ENCODE data around the gene PLN.

PLN gene

GRCh38 chr6:118535176-118535844, 12.8 kb upstream of the PLN start:
- no peak overlapping the region for H3K27ac ChIP-seq

GRCh38 chr6:118536478-118536877, 11.6 kb upstream of the PLN start:
- no peak overlapping the region for H3K27ac ChIP-seq
- DNase-seq (ENCODE audit: low read depth, low spot score) = no peak

More at GRCh38 chr6:118535176-118535844, 12.8 kb upstream of the PLN start:
- no peak for DNase-seq (ENCODE audit: low read depth, low spot score)

DNA sequence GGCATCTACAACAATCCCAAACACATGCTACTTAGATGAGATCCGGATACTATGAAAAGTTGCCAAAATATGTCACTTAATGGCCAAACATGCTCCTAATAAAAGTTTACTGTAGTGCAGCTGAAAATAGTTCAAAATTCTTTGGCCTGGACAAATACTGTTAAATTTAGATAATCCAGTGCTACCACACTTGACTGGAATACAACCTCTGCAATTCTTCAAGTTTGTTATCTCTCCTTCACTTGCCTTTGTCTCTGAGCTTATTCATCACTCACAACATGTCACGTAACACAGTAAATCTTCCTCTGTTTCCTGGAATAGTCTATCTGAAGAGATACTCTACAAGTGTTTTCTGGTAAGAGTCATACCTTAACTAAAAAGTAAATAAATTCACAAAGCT, 10.5 kb upstream of the PLN start:
- no peak for DNase-seq (ENCODE audit: low read depth, low spot score)
- no peak overlapping the region for H3K27ac ChIP-seq

DNA sequence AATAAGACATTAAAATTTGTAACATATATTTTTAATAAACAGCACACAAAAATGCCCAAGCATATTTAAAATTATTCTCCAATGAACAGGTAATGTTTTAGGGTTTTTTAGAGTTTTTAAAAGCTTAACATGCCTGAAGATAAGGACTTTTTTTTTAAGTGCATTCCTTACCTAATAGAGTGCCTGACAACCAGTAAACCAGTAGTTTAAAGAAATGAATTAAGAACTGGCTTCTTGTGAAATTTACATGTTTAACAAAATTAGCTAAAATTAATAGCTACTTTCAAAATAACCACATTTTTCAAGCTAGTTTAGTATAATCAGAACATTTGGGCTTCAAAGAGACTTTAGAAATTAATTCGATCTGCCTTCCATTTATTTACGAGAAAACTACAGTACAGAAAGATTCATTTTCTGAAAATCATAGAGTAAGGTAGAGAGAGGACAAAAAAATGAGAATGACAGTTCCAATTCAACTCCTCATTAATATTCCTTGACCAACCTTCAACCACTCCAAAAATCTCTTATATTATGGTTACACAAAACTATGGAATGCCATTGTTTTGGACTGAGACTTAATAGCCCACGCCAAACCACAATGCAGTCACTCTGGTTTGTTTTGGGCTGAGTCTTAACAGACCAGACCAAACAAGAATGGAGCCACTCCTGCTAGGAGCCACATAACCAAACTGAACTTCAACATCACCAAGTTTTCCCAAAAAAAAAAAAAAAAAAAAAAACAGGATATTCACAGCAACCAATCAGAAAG, 5.7 kb upstream of the PLN start:
- peak; percentile 6 for DNase-seq (ENCODE audit: low read depth, low spot score)
- no peak overlapping the region for H3K27ac ChIP-seq

- no peak overlapping the region for H3K27ac ChIP-seq
These were observed 4.0 kb upstream of the PLN start for GRCh38 chr6:118544105-118544504.

GRCh38 chr6:118546164-118546879, 1.8 kb upstream of the PLN start:
- no peak for DNase-seq (ENCODE audit: low read depth, low spot score)
- H3K27ac ChIP-seq = no peak overlapping the region

More at GRCh38 chr6:118544105-118544504, 4.0 kb upstream of the PLN start:
- no peak for DNase-seq (ENCODE audit: low read depth, low spot score)

DNA sequence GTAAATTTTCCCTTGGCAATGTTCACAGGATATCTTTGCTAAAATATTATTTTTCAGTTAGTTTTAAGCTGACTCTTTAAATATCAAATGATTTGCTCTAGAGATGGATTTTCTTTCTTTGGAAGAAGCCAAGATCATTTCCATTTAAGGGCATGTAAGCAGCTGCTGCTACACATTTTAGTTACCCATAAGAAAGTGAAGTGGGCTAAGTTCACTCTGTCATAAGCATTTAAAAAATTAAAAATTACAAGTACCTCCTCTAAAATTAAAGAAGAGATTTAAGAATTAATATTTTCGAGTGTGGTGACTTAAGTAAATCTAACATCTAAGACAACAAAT, 1.2 kb upstream of the PLN start:
- DNase-seq (ENCODE audit: low read depth, low spot score) = no peak

DNA sequence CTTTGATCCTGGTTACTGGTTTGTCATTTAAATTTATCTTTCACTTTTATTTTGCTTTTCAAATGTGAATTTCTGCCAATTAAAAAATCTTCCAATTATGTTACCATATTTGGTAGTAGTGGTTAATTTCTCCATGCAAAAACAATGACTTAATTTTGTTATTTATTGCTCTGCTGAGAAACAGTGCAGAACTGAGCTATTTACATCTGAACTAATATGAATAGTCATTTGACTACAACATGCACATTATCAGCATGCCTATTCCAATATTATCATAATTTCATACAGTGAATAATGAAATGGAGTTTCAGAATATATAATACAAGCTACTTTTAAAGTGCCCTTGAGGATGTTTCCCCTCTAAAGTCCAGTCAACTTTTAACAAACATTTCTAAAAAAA, 517 bp downstream of the PLN start:
- H3K27ac ChIP-seq = no peak overlapping the region
- no peak for DNase-seq (ENCODE audit: low read depth, low spot score)

More for the DNA sequence above, 1.2 kb upstream of the PLN start:
- H3K27ac ChIP-seq = no peak overlapping the region

- H3K27ac ChIP-seq = no peak overlapping the region
- DNase-seq (ENCODE audit: low read depth, low spot score) = no peak
These were observed 3.3 kb downstream of the PLN start for GRCh38 chr6:118551063-118552053.

- no peak for DNase-seq (ENCODE audit: low read depth, low spot score)
These were observed 5.0 kb downstream of the PLN start for GRCh38 chr6:118553132-118553531.

DNA sequence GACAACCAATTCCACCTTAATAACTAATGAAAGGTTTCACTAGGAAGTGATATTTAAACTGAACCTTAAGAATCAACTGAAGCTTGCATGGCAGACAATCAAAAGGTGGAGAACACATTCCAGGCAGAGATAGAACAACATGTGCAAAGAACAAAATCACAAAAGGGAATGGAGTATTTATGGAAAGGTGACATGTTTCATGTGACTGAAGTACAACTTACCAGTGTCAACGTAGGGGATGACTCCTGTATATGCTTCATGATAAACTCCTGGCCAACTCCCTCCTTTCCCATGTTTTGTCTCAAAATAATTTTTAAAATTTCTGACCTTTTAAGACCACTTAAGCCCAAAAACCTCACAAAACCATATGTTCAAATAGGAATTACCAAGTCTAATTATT, 6.6 kb downstream of the PLN start:
- no peak for DNase-seq (ENCODE audit: low read depth, low spot score)
- no peak overlapping the region for H3K27ac ChIP-seq

More at GRCh38 chr6:118553132-118553531, 5.0 kb downstream of the PLN start:
- H3K27ac ChIP-seq = no peak overlapping the region

DNA sequence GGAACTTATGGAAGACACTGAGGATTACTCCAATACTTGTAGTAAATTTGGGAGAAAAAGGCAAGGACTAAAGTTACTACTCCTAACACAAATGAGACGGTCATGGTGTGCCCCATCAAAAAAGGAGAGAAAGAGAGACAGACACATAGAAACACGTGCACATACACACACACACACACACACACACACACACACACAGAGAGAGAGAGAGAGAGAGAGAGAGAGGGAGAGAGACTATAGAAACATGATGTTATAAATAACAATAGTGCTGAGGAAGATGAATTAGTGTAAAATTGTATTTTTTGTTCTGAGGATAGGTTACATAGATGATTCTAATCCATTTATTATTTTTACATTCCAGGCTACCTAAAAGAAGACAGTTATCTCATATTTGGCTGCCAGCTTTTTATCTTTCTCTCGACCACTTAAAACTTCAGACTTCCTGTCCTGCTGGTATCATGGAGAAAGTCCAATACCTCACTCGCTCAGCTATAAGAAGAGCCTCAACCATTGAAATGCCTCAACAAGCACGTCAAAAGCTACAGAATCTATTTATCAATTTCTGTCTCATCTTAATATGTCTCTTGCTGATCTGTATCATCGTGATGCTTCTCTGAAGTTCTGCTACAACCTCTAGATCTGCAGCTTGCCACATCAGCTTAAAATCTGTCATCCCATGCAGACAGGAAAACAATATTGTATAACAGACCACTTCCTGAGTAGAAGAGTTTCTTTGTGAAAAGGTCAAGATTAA, 10.5 kb downstream of the PLN start:
- DNase-seq (ENCODE audit: low read depth, low spot score) = no peak

GRCh38 chr6:118559659-118560058, 11.6 kb downstream of the PLN start:
- no peak for DNase-seq (ENCODE audit: low read depth, low spot score)
- H3K27ac ChIP-seq = no peak overlapping the region

More for the DNA sequence above, 10.5 kb downstream of the PLN start:
- no peak overlapping the region for H3K27ac ChIP-seq

DNA sequence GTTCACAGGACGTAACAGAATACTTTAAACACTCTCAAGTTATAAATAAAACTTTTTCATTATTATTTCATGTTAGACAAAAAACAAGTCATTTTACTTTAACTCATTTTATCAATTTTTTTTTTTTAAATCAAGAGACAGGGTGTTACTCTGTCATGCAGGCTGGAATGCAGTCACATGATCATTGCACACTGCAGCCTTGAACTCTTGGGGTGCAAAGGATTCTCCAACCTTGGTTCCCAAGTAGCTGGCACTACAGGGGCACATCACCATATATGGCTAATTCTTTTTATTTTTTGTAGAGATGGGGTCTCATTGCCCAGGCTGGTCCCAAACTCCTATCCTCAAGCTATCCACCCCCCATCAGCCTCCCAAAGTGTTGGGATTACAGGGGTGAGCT, 14.2 kb downstream of the PLN start:
- no peak for DNase-seq (ENCODE audit: low read depth, low spot score)
- H3K27ac ChIP-seq = no peak overlapping the region

- no peak overlapping the region for H3K27ac ChIP-seq
- DNase-seq (ENCODE audit: low read depth, low spot score) = no peak
These were observed 14.9 kb downstream of the PLN start for GRCh38 chr6:118562959-118563358.

GRCh38 chr6:118565311-118565960, 17.3 kb downstream of the PLN start:
- DNase-seq (ENCODE audit: low read depth, low spot score) = no peak
- H3K27ac ChIP-seq = no peak overlapping the region

- H3K27ac ChIP-seq = no peak overlapping the region
- no peak for DNase-seq (ENCODE audit: low read depth, low spot score)
These were observed 19.9 kb downstream of the PLN start for GRCh38 chr6:118567974-118568373.

- H3K27ac ChIP-seq = no peak overlapping the region
- no peak for DNase-seq (ENCODE audit: low read depth, low spot score)
These were observed 21.4 kb downstream of the PLN start for GRCh38 chr6:118569498-118569897.

DNA sequence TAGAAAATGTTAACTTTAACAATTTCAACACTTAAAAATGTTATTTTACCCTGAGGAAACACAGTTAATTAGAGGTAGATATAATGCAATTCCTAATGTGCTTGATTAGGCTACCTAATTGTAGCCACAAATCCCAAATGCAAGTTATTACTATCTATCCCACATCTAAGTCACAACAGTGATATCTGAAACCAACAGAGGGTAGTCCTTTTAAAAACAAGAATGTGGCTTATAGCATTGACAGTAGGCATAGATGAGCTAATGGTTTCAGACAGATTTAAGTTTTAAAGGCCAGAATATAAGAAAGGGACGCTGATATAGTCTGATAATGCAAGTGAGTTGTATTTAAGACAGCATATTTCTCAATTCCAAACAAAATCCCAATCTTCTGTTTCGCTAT, 23.0 kb downstream of the PLN start:
- DNase-seq (ENCODE audit: low read depth, low spot score) = no peak
- no peak overlapping the region for H3K27ac ChIP-seq

All from epithelial cell of prostate (primary cell).